ENCODE measurements around the gene INSR. TPM values are rescaled to one million over a fixed set of nuclear protein-coding genes. Genes with fewer than 3 reads are reported as not detected.

Gene INSR
- total RNA-seq, 4 donors from 2014 or later, result 38.9 to 101 (median 67.7) TPM

DNA sequence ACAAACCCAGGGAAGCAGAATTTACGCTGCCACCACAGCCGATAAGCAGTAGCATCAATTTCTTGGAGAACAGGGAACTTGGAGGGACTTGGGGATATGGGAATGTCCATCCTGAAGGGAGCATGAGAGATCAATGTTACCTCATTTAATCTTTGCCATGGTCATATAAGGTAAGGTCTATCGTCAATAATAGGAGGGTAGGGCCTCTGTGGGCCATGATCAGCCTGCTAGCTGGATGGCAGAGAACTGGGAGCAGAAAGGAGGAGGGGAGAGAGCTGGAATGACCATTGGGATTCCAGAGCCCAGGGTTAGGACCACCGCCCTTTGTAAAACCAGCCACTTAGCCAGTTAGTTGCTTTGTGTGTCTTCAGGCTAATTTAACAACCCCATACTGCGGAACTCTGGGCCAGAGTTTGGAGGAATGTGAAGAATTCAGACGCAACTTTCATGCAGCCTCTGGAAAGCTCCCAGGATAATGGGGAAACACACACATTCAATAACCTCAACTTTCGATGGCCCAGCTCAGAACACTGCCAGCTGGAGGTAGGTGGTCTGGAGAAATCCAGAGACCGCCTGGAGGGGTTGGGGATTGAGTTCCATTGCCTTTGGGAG, 184.4 kb downstream of the INSR start:
- Histone ChIP-seq H3K27ac (no peak overlapping the region), H3K27me3 (no peaks in the 10 kb centered on the region), H3K9me3 (no peaks in the 10 kb centered on the region), H3K4me3 (replicated peaks in 1 of 3) (no peak overlapping the region), H3K4me1 (no peaks in the 10 kb centered on the region), H3K36me3 (no peaks in the 10 kb centered on the region)
- WGBS, 2 donors, result 49 to 52% methylated on average over 8 of the region's 8 CpGs
- intact Hi-C loops (cut with DNase I), result no loop called here
- no peak for DNase-seq
- TF ChIP-seq, protein P1, sequence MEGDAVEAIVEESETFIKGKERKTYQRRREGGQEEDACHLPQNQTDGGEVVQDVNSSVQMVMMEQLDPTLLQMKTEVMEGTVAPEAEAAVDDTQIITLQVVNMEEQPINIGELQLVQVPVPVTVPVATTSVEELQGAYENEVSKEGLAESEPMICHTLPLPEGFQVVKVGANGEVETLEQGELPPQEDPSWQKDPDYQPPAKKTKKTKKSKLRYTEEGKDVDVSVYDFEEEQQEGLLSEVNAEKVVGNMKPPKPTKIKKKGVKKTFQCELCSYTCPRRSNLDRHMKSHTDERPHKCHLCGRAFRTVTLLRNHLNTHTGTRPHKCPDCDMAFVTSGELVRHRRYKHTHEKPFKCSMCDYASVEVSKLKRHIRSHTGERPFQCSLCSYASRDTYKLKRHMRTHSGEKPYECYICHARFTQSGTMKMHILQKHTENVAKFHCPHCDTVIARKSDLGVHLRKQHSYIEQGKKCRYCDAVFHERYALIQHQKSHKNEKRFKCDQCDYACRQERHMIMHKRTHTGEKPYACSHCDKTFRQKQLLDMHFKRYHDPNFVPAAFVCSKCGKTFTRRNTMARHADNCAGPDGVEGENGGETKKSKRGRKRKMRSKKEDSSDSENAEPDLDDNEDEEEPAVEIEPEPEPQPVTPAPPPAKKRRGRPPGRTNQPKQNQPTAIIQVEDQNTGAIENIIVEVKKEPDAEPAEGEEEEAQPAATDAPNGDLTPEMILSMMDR (IDR thresholded peaks at IDR 0.05), result no peak
- TF ChIP-seq POLR2A (IDR thresholded peaks at IDR 0.05), result no peak

DNA sequence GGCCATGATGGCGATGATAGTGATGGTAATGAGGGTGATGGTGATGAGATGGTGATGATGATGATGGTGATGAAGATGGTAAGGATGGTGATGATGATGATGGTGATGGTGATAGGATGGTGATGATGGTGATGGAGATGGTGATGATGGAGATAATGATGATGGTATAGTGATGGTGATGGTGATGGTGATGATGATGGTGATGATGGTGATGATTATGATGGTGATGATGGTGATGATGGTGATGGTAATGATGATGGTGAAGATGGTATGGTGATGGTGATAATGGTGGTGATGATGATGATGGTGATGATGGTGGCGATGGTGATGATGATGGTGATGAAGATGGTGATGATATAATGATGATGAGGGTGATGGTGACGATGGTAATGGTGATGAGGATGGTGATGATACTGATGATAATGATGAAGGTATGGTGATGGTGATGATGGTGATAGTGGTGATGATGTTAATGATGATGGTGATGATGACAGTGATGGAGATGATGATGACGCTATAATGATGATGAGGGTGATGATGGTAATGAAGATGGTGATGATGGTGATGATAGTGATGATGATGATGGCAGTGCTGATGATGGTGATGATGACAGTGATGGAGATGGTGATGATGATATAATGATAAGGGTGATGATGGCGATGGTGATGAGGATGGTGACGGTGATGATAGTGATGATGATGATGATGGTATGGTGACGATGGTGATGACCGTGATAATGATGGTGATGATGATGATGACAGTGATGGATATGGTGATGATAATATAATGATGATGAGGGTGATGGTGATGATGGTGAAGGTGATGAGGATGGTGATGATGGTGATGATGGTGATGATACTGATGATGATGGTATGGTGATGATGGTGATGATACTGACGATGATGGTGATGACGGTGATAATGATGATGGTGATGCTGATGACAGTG, 187.2 kb downstream of the INSR start:
- Histone ChIP-seq H3K9me3 (no peaks in the 10 kb centered on the region), H3K4me3 (replicated peaks in 1 of 3) (no peak overlapping the region), H3K27ac (no peak overlapping the region), H3K4me1 (no peaks in the 10 kb centered on the region), H3K36me3 (no peaks in the 10 kb centered on the region), H3K27me3 (no peaks in the 10 kb centered on the region)
- TF ChIP-seq, protein P1 (IDR thresholded peaks at IDR 0.05), result no peak
- 82 to 84% methylated on average over 10 of the region's 10 CpGs for WGBS, 2 donors
- DNase-seq, result no peak
- intact Hi-C loops (cut with DNase I), result no loop called here

- intact Hi-C loops (cut with DNase I), result no loop called here
- no peak for DNase-seq
- Histone ChIP-seq H3K4me3 (replicated peaks in 1 of 3) (no peak overlapping the region), H3K27ac (no peak overlapping the region), H3K4me1 (no peaks in the 10 kb centered on the region), H3K27me3 (no peaks in the 10 kb centered on the region), H3K9me3 (no peaks in the 10 kb centered on the region), H3K36me3 (no peaks in the 10 kb centered on the region)
- TF ChIP-seq, protein P1 (IDR thresholded peaks at IDR 0.05), result no peak
- TF ChIP-seq POLR2A (IDR thresholded peaks at IDR 0.05), result no peak
These were observed 189.3 kb downstream of the INSR start for GRCh38 chr19:7104747-7105447.

- WGBS, 2 donors, result 68 to 78% methylated on average over 18 to 19 of the region's 19 CpGs
- intact Hi-C loops (cut with DNase I), result loop anchor here (2.0 kb wide), 1 partner anchor 239 kb away; no protein-coding TSS in a partner anchor
- H3K4me1 ChIP-seq, result no peaks in the 10 kb centered on the region
- no peaks in the 10 kb centered on the region for H3K27me3 ChIP-seq
- H3K36me3 ChIP-seq, result no peaks in the 10 kb centered on the region
- no peak overlapping the region for H3K4me3 ChIP-seq (replicated peaks in 1 of 3)
- TF ChIP-seq POLR2A (IDR thresholded peaks at IDR 0.05), result no peak
- TF ChIP-seq, protein P1 (IDR thresholded peaks at IDR 0.05), result no peak
- no peaks in the 10 kb centered on the region for H3K9me3 ChIP-seq
- H3K27ac ChIP-seq, result no peak overlapping the region
- DNase-seq, result no peak
These were observed 192.5 kb downstream of the INSR start for GRCh38 chr19:7101498-7102253.

Measured in thyroid gland (tissue), 4 donors.